Measurements from ENCODE around the gene ARHGAP27. TPM values are rescaled to one million over a fixed set of nuclear protein-coding genes. Genes with fewer than 3 reads are reported as not detected.

Gene ARHGAP27
- total RNA-seq, 1 donor from 2014 or later = 27.1 TPM

DNA sequence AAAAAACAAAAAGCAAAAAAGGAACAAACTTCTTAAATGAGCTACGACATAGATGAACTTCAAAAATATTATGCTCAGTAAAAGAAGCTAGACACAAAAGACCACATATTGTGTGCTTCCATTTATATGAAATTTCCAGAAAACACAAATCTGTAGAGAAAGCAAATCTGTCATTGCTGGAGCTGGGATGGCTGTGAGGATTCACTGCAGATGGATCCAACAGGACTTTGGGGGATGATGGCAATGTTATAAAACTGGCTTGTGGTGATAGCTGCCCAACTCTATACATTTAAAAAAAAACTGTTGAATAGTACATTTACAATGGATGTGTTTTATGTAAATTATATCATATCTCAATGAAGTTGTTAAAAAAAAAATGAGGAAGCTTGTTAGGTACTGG lies 63.2 kb downstream of the ARHGAP27 start:
- Histone ChIP-seq H3K36me3 (ENCODE audit: control insufficient read depth, insufficient read depth, low read length) (no peaks in the 10 kb centered on the region), H3K4me3 (ENCODE audit: low read depth, low read length) (no peak overlapping the region), H3K27me3 (ENCODE audit: control insufficient read depth, insufficient read depth, low read length) (no peaks in the 10 kb centered on the region)
- DNase-seq (ENCODE audit: low read depth) = no peak
- TF ChIP-seq CTCF (IDR thresholded peaks at IDR 0.05; ENCODE audit: insufficient read depth, low read length, severe bottlenecking) = no peak
- FAIRE-seq = no peak

DNA sequence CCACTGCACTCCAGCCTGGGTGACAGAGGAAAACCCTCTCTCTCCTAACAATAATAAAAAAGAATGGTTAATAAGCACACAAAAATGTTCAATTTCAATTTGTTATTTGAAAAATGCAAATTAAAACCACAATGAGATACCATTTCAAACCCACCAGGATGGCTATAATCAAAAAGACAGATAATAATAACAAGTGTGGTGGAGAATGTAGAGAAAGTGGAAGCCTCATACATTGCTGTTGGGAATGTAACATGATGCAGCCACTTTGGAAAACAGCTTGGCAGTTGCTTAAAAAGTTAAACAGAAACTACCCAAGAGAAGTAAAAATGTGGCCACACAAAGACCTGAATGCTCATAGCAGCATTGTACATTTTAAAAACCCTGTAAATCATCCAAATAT lies 64.0 kb downstream of the ARHGAP27 start:
- no peaks in the 10 kb centered on the region for H3K27me3 ChIP-seq (ENCODE audit: control insufficient read depth, insufficient read depth, low read length)
- no peak overlapping the region for H3K4me3 ChIP-seq (ENCODE audit: low read depth, low read length)
- no peaks in the 10 kb centered on the region for H3K36me3 ChIP-seq (ENCODE audit: control insufficient read depth, insufficient read depth, low read length)
- FAIRE-seq (no peak), DNase-seq (ENCODE audit: low read depth) (no peak)
- TF ChIP-seq CTCF (IDR thresholded peaks at IDR 0.05; ENCODE audit: insufficient read depth, low read length, severe bottlenecking) = no peak

- H3K36me3 ChIP-seq (ENCODE audit: control insufficient read depth, insufficient read depth, low read length) = no peaks in the 10 kb centered on the region
- DNase-seq (ENCODE audit: low read depth) (no peak), FAIRE-seq (no peak)
- no peaks in the 10 kb centered on the region for H3K27me3 ChIP-seq (ENCODE audit: control insufficient read depth, insufficient read depth, low read length)
- TF ChIP-seq CTCF (IDR thresholded peaks at IDR 0.05; ENCODE audit: insufficient read depth, low read length, severe bottlenecking) = no peak
- no peak overlapping the region for H3K4me3 ChIP-seq (ENCODE audit: low read depth, low read length)
These were observed 65.5 kb downstream of the ARHGAP27 start for GRCh38 chr17:45367216-45367615.

- no peak for TF ChIP-seq CTCF (IDR thresholded peaks at IDR 0.05; ENCODE audit: insufficient read depth, low read length, severe bottlenecking)
- Histone ChIP-seq H3K27me3 (ENCODE audit: control insufficient read depth, insufficient read depth, low read length) (no peaks in the 10 kb centered on the region), H3K36me3 (ENCODE audit: control insufficient read depth, insufficient read depth, low read length) (no peaks in the 10 kb centered on the region), H3K4me3 (ENCODE audit: low read depth, low read length) (no peak overlapping the region)
- DNase-seq (ENCODE audit: low read depth) (no peak), FAIRE-seq (no peak)
These were observed 66.0 kb downstream of the ARHGAP27 start for GRCh38 chr17:45366691-45367090.

DNA sequence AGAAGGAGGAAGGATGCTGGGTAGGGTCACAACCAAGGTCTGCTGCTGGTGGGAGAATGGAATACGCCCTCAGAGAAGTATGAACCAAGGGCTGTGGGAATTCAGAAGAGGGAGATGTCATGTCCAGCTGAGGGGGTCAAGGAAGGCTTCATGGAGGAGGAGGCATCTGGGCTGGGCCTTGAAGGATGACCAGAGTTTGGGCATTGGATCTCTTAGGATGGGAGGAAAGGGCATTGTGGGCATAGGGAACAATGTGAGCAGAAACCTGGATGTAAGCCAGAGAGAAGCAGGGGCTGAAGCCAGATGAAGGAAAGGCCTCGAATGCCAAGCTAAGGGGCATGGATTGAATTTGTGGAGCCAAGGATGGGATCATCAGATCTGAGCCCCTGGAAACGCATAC lies 66.6 kb downstream of the ARHGAP27 start:
- no peak for FAIRE-seq
- TF ChIP-seq CTCF (IDR thresholded peaks at IDR 0.05; ENCODE audit: insufficient read depth, low read length, severe bottlenecking) = no peak
- no peak for DNase-seq (ENCODE audit: low read depth)
- Histone ChIP-seq H3K4me3 (ENCODE audit: low read depth, low read length) (no peak overlapping the region), H3K36me3 (ENCODE audit: control insufficient read depth, insufficient read depth, low read length) (no peaks in the 10 kb centered on the region), H3K27me3 (ENCODE audit: control insufficient read depth, insufficient read depth, low read length) (no peaks in the 10 kb centered on the region)

Measured in bronchial epithelial cell (primary cell).